Right atrium auricular region (tissue), 2 donors: ENCODE measurements around the gene CDC123. TPM values are rescaled to one million over a fixed set of nuclear protein-coding genes. Genes with fewer than 3 reads are reported as not detected.
"Not testable (repeated sequence)": the region's sequence is repeated elsewhere in the genome, so short reads cannot be mapped to it uniquely, and the experiment has no call there.

Experiments
- DNase-seq: peaks from one replicate; pipeline ENCODE4 v3.0.0-alpha.2; 2019; ENCODE audit warnings: low spot score
- H3K27ac ChIP-seq, 2 donors: fragments of 200-600 bp; sonication (generic); 1 replicate in 1 of 2; 2 replicates in 1 of 2; pipeline ENCODE4 v1.5.1; 2016 to 2019
- H3K27me3 ChIP-seq, 2 donors: fragments of 200-600 bp; sonication (generic); one replicate each; pipeline versions ENCODE4 v1.5.1 to v1.6.0; 2017 to 2019
- H3K36me3 ChIP-seq: fragments of 200-600 bp; sonication (generic); one replicate; pipeline ENCODE4 v1.5.1; 2016
- H3K4me1 ChIP-seq, 2 donors: fragments of 200-600 bp; sonication (generic); one replicate each; pipeline versions ENCODE4 v1.5.1 to v1.6.0; 2017 to 2019
- H3K4me3 ChIP-seq, 2 donors: fragments of 200-600 bp; sonication (generic); 1 replicate in 1 of 2; 2 replicates in 1 of 2; pipeline ENCODE4 v1.5.1; 2017 to 2019; ENCODE audit warnings: mild to moderate bottlenecking in 1 of 2, moderate library complexity in 1 of 2
- H3K9me3 ChIP-seq, 2 donors: fragments of 200-600 bp; sonication (generic); one replicate each; pipeline ENCODE4 v1.5.1; 2019
- CTCF ChIP-seq, 2 donors: fragments of 200-600 bp; sonication (generic); IDR thresholded peaks; one replicate each; pipeline ENCODE4 v1.5.1; 2019; ENCODE audit warnings: antibody characterized with exemption in 2 of 2
- total RNA-seq, 2 donors: library from RNA; depleted of rRNA; stranded (reverse); fragments of >200 nt; gene quantifications; one replicate each; pipeline ENCODE4 v1.1.0, GENCODE V29; 2016

The CDC123 gene
- total RNA-seq, 2 donors from 2014 or later: 49.2 to 57.0 TPM

GRCh38 chr10:12160664-12161063 lies 35.3 kb upstream of the CDC123 start:
- TF ChIP-seq CTCF (IDR thresholded peaks at IDR 0.05): no peak
- peaks cover 48% of the 10 kb centered on the region for H3K36me3 ChIP-seq
- H3K9me3 ChIP-seq: no peaks in the 10 kb centered on the region
- no peak for DNase-seq
- H3K4me3 ChIP-seq: no peak overlapping the region
- no peak overlapping the region for H3K27ac ChIP-seq
- no peaks in the 10 kb centered on the region for H3K4me1 ChIP-seq
- no peaks in the 10 kb centered on the region for H3K27me3 ChIP-seq

DNA sequence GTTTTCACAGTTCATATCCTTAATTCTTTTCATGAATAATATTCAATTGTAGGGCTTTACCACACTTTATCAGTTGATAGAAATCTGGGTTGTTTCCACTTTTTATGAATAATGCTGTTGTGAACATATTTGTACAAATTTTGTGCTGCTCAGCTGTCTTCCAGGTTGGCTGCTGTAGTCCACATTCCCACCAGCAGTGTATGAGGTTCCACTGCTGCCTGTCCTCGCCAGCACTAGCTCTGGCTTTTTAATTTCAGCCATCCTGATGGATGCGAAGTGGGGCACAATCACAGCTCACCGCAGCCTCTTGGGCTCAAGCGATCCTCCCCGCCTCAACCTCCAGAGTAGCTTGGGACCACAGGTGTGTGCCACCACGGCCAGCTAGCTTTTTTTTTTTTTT lies 33.1 kb upstream of the CDC123 start:
- no peak overlapping the region for H3K4me3 ChIP-seq
- H3K9me3 ChIP-seq: no peaks in the 10 kb centered on the region
- DNase-seq: no peak
- H3K27me3 ChIP-seq: no peaks in the 10 kb centered on the region
- peaks cover 62% of the 10 kb centered on the region for H3K36me3 ChIP-seq
- H3K4me1 ChIP-seq: no peaks in the 10 kb centered on the region
- no peak overlapping the region for H3K27ac ChIP-seq
- TF ChIP-seq CTCF (IDR thresholded peaks at IDR 0.05): no peak

DNA sequence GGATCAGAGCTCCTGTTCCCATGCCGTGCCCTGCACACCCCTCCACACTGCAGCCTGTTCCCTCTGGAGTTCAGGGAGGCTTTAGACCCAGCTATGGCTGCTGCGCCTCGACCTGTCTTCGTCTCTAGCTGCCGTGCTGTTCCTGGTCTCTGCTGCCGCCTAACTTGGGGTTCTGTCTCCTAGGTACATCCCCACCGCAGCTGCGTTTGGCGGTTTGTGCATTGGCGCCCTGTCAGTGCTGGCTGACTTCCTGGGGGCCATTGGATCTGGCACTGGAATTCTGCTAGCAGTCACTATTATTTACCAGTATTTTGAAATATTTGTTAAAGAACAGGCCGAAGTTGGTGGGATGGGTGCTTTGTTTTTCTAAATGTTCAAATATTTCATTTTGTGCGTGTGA lies 31.9 kb upstream of the CDC123 start:
- no peak for TF ChIP-seq CTCF (IDR thresholded peaks at IDR 0.05)
- no peaks in the 10 kb centered on the region for H3K4me1 ChIP-seq
- DNase-seq: no peak
- H3K27ac ChIP-seq: no peak overlapping the region
- H3K9me3 ChIP-seq: no peaks in the 10 kb centered on the region
- H3K27me3 ChIP-seq: no peaks in the 10 kb centered on the region
- no peak overlapping the region for H3K4me3 ChIP-seq
- peaks cover 65% of the 10 kb centered on the region for H3K36me3 ChIP-seq

DNA sequence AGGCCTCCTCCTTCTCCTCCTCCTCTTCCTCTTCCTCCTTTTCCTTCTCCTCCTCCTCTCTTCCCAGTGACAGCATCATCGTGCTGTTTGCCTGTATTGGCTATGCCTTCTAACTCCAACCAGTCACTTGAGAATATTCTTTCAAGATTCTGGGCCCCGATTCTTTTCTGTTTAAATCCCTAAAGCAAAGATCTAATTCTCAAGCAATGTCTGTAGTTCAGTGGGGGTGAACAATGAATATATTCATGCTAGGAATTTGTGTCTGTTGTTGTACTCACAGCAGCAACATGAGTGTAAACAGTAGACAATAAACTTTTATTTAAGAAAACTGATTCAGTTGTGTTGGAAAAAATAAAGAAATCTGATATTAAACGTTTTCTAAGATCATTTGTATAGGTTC lies 31.0 kb upstream of the CDC123 start:
- Histone ChIP-seq H3K36me3 (peaks cover 65% of the 10 kb centered on the region), H3K4me3 (no peak overlapping the region), H3K4me1 (no peaks in the 10 kb centered on the region), H3K9me3 (no peaks in the 10 kb centered on the region), H3K27me3 (no peaks in the 10 kb centered on the region), H3K27ac (no peak overlapping the region)
- no peak for TF ChIP-seq CTCF (IDR thresholded peaks at IDR 0.05)
- DNase-seq: no peak

DNA sequence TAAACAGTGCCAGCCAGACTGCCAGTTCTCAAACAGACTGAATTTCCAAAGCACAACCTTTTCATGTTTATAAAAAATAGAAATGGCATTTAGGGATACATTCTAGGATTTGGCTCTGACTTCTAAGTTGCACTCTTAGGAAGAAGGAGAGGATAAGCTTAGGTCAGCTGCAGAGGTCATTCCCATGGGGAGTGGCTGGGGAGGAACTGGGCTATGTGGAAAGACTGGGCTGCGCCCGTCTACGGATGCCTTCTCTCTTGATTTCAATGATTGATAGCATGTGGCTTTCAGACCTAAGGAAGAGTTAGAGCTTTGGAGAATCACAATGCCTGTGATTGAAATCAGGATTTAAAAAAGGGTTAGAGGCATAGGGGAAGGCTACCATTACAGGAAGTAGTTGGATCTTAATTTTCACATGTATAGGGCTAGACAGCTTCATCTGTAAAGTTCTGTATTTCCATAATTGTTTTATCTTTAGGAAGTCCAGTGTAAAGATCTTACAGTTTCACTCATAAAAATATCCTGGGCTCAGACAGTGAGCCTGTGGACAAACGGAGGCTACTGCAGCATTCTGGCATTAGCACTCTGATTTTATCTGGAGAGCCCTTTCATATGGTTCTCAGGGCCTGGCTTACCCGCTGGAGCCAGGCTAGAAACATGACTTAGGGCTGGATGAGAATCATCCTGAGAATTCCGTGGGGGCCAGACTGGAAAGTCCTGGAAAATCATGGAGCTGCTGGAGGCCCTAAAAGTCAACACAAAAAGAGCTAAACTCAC lies 29.8 kb upstream of the CDC123 start:
- no peaks in the 10 kb centered on the region for H3K9me3 ChIP-seq
- no peak for DNase-seq
- no peaks in the 10 kb centered on the region for H3K27me3 ChIP-seq
- no peak overlapping the region for H3K4me3 ChIP-seq
- H3K27ac ChIP-seq: no peak overlapping the region
- H3K4me1 ChIP-seq: no peaks in the 10 kb centered on the region
- TF ChIP-seq CTCF (IDR thresholded peaks at IDR 0.05): no peak
- peaks cover 69% of the 10 kb centered on the region for H3K36me3 ChIP-seq

- not testable (repeated sequence) for H3K9me3 ChIP-seq, H3K27ac ChIP-seq, H3K4me1 ChIP-seq, H3K27me3 ChIP-seq, H3K4me3 ChIP-seq, DNase-seq
- H3K36me3 ChIP-seq: peaks cover 95% of the 10 kb centered on the region
Measured at GRCh38 chr10:12171512-12171911, 24.5 kb upstream of the CDC123 start.
